Spleen (tissue), 7 donors: ENCODE measurements around the gene PARVA.

ENCODE experiments used
- CTCF ChIP-seq, 11 experiments: fragments of 200-600 bp in 7 of 11; fragments of 450-650 bp in 4 of 11; sonication (generic) in 4 of 11; IDR thresholded peaks in 8 of 11; conservative IDR thresholded peaks in 3 of 11; 1 replicate in 7 of 11; 2 replicates in 4 of 11; pipeline versions ENCODE4 v1.4.0 to v1.8.0; 2016 to 2021; ENCODE audit warnings: antibody characterized with exemption in 11 of 11, inconsistent platforms in 4 of 11, mild to moderate bottlenecking in 1 of 11
- POLR2A ChIP-seq, 3 donors: fragments of 450-650 bp; IDR thresholded peaks; one replicate each; pipeline ENCODE4 v1.5.1; 2017; ENCODE audit warnings: antibody characterized with exemption in 3 of 3, mild to moderate bottlenecking in 1 of 3
- POLR2AphosphoS5 ChIP-seq, 3 donors: sonication (generic); formaldehyde crosslinking; IDR thresholded peaks; one replicate each; pipeline ENCODE4 v1.5.1; 2017; ENCODE audit warnings: antibody characterized with exemption in 3 of 3
- donor health status: DM: no; HTN: no; CAD: no; lungs with moderate emphysema.
- donor health status: DM: no; HTN: no; CAD: no.
- donor health status: DM: no; HTN: no; CAD: no.

- TF ChIP-seq POLR2A (IDR thresholded peaks at IDR 0.05) (no peak), CTCF (IDR thresholded peaks at IDR 0.05 in 8 of 11, conservative IDR thresholded peaks at IDR 0.05 in 3 of 11) (no peak), POLR2AphosphoS5 (IDR thresholded peaks at IDR 0.05) (no peak)
Observed at GRCh38 chr11:12581416-12581815, 204.0 kb downstream of the PARVA start.
